Umbilical cord (tissue), 2 donors: Measurements from ENCODE around the gene ZNF548. TPM values are rescaled to one million over a fixed set of nuclear protein-coding genes. Genes with fewer than 3 reads are reported as not detected.
"Not testable (repeated sequence)": the region's sequence is repeated elsewhere in the genome, so short reads cannot be mapped to it uniquely, and the experiment has no call there.

ENCODE experiments used
- DNase-seq: peaks from one replicate; pipeline ENCODE4 v3.0.0-alpha.2; 2015; ENCODE audit warnings: low spot score
- total RNA-seq: library from RNA; depleted of rRNA; stranded (reverse); fragments of >200 nt; gene quantifications from one replicate; pipeline ENCODE4 v1.2.3, GENCODE V29; 2014; ENCODE audit warnings: low replicate concordance; ENCODE audit not compliant: insufficient read depth

The ZNF548 gene
- total RNA-seq: 33.7 TPM

GRCh38 chr19:57389730-57390598, at the start of gene ZNF548:
Gene ZNF548 (plus strand): TSS chr19:57389854. CDS start chr19:57390100, 246 bp downstream.
- DNase-seq: peak; percentile 99

- no peak for DNase-seq
Measured at GRCh38 chr19:57342582-57342981, 47.1 kb upstream of the ZNF548 start.

- peak; percentile 69 for DNase-seq
Measured at GRCh38 chr19:57348136-57348535, 41.5 kb upstream of the ZNF548 start.

- peak; percentile 99 for DNase-seq
Measured at GRCh38 chr19:57350877-57351805, 38.5 kb upstream of the ZNF548 start, which contains the start of gene ZNF304. Gene ZNF304 (plus strand): TSS chr19:57351271. CDS start chr19:57351665, 394 bp downstream.

- DNase-seq: no peak
Measured at GRCh38 chr19:57351867-57352266, 37.8 kb upstream of the ZNF548 start.

GRCh38 chr19:57355916-57356315, 33.7 kb upstream of the ZNF548 start:
- DNase-seq: no peak

GRCh38 chr19:57357406-57357805, 32.2 kb upstream of the ZNF548 start:
- no peak for DNase-seq

- DNase-seq: no peak
Measured at GRCh38 chr19:57359300-57359699, 30.4 kb upstream of the ZNF548 start.

- no peak for DNase-seq
Measured at GRCh38 chr19:57362419-57362818, 27.2 kb upstream of the ZNF548 start.

- DNase-seq: peak; percentile 100
Measured at GRCh38 chr19:57362997-57363687, 26.5 kb upstream of the ZNF548 start, which contains the start of the genes TRAPPC2B and ZNF547. Gene TRAPPC2B (plus strand): TSS chr19:57363551. CDS start chr19:57364834, 1,283 bp downstream. Gene ZNF547 (plus strand): TSS chr19:57363551. CDS start chr19:57368556, 5,005 bp downstream.

GRCh38 chr19:57363688-57364181, 25.9 kb upstream of the ZNF548 start:
- DNase-seq: peak; percentile 28

- DNase-seq: no peak
Measured at GRCh38 chr19:57366776-57367175, 22.9 kb upstream of the ZNF548 start.

GRCh38 chr19:57374179-57374578, 15.5 kb upstream of the ZNF548 start:
- no peak for DNase-seq

- not testable (repeated sequence) for DNase-seq
Measured at GRCh38 chr19:57374647-57375046, 15.0 kb upstream of the ZNF548 start.

- no peak for DNase-seq
Measured at GRCh38 chr19:57376151-57376550, 13.5 kb upstream of the ZNF548 start.

- no peak for DNase-seq
Measured at GRCh38 chr19:57377498-57378146, 12.0 kb upstream of the ZNF548 start.

GRCh38 chr19:57380923-57381322, 8.7 kb upstream of the ZNF548 start:
- DNase-seq: no peak

GRCh38 chr19:57382806-57383488, 6.7 kb upstream of the ZNF548 start:
- DNase-seq: no peak

- DNase-seq: no peak
Measured at GRCh38 chr19:57389194-57389729, 392 bp upstream of the ZNF548 start.

GRCh38 chr19:57395710-57396109, 6.1 kb downstream of the ZNF548 start:
- no peak for DNase-seq
